Measurements from ENCODE around the gene GAREM1.
"Not testable (repeated sequence)": the region's sequence is repeated elsewhere in the genome, so short reads cannot be mapped to it uniquely, and the experiment has no call there.

Gene GAREM1

DNA sequence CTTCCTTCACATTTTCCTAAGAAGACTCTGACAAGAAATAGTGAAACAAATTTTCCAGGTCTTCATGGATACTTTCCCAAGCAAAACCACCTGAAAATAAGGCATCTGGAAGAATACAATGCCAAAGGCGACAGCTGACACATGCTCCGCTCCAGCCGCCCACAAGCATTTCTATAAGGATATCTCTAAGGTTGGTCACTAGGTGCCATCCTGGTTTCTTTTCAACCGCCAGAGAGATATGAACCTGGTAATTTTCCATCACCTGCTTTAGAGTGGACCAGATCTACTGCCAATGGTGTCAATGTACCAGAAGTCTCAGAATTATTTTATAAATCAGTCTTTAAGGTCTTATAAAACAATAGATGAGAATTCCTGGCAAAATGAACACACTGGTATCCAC is 97.2 kb downstream of the GAREM1 start:
- no peak for DNase-seq
- intact Hi-C loops (cut with DNase I) = no loop called here

GRCh38 chr18:32372381-32373061 is 98.2 kb downstream of the GAREM1 start:
- DNase-seq = no peak
- intact Hi-C loops (cut with DNase I) = no loop called here

DNA sequence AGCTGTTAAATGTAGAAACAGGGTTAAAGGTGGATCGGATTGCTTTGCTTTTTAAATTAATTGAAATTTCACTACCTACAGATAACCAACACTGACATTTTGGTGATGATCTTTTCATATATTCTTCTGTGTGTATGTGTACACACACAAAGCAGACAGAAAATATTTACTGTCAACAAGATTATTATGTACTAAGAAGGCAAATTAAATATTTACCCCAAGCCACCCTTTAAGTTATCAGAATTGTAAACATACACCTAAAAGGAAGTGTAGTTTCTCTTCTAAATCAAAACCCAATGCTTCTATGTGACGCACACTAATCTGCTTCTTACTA is 98.7 kb downstream of the GAREM1 start:
- intact Hi-C loops (cut with DNase I) = no loop called here
- DNase-seq = no peak

GRCh38 chr18:32371384-32371783 is 99.3 kb downstream of the GAREM1 start:
- no peak for DNase-seq
- intact Hi-C loops (cut with DNase I) = no loop called here

GRCh38 chr18:32368991-32369390 is 101.7 kb downstream of the GAREM1 start:
- intact Hi-C loops (cut with DNase I) = no loop called here
- DNase-seq = no peak

DNA sequence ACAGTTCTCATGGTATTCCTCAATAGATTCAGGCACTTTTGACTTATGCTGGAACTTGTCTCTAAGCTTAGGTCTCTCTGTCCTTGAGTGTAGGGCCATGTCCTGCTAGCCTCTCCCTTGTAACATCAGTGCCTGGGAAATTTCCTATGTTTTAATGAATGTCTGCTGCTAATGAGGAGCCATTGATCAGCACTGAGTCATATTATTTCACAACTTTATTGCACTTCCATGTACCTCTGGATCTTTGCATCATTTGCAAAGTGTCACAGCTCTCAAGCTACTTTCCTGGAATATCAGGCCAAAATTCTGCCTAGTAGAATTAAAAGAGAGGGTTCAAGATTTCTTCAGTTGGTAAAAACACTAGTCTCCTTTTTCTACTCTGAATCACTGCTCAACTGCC is 102.5 kb downstream of the GAREM1 start:
- intact Hi-C loops (cut with DNase I) = no loop called here
- DNase-seq = no peak

DNA sequence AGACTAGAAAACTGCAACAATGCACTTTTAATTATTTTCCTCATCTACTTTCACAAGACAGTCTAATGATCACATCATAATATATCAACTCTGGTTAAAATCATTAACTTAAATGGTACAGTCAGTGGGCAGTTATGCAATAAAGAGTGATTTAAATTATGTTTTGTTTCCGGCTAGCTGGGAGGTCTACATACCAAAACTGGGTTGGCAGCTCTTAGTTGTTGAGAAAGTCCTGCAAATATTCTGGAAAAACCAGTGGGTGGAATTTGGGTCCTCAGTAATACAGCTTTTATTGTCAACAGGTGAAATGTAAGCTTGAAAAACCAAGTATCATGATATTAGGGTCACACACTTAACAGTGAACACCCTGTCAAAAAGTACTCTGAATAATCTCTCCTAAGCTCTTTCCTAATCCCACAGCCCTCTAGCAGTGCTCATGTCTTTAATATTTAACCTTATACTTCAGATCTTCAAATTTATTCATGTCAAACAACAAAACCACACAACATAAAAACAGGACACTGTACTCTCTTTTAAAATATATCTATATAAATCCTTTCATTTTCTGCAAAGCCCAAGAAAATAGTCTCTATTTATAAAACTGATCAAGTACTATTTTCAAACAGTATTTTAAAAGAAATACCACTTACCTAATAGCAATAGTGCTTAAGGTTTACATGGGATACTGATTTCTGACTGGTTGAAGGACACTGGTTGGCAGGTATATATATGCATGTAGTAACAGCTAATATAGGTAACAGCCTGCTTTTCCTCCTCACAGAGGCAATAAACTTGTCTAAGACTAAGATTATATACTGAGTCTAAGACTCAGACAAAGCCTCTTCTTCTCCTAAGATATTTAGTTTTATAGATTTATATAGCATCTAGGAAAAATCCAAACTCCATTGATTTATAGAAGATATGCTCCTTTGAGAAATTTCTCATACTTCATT is 103.8 kb downstream of the GAREM1 start:
- intact Hi-C loops (cut with DNase I) = no loop called here

GRCh38 chr18:32362484-32362883 is 108.2 kb downstream of the GAREM1 start:
- no peak for DNase-seq
- intact Hi-C loops (cut with DNase I) = no loop called here

More for the DNA sequence above, 103.8 kb downstream of the GAREM1 start:
- DNase-seq = no peak

DNA sequence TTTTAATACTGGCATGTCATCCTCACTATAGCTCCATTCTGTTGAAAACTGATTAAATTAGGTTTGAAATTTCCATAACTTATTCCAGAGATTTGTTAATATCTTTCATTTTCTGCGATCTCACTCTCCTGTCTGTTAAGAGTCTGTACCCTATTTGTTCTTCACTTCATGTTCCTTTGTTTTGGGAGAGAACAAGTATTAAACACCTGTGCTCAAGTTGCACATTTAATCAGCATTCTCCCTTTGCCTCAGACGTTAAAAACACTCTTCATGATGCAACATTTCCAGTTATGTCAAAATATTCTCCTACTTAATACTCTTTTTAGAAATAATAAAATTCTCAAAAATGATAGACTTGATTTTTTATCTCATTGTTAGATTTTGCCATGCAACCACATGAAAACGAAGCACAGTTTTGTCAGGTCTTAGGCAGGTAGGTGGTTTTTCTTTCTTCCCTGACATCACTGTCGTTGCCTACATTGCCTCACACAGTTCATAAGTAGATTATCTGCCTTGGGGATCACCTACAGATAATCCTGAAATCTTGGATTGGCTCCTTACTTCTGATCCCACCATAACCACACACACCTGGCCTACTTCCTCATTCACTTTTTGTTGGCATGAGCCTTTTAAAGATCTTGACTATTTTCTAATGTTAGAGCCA is 109.9 kb downstream of the GAREM1 start:
- no peak for DNase-seq
- intact Hi-C loops (cut with DNase I) = no loop called here

DNA sequence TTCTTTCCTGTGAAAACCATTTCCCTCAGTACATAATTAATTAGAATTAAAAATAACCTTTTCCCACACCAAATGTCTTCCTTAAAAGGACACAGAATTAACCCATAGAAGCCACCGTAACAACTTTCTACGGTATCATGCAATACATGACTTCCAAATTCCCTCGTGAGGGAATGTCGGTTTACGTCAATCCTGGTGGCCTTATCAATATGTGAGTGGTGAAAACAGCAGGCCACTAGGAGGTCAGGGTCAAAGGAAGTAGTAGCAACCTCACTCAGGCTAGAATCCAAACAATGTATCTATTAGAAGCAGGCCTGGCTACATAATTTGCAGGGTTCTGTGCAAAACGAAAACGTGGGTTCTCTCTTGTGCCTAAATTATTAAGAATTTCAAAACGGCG is 112.2 kb downstream of the GAREM1 start:
- intact Hi-C loops (cut with DNase I) = no loop called here
- DNase-seq = no peak

DNA sequence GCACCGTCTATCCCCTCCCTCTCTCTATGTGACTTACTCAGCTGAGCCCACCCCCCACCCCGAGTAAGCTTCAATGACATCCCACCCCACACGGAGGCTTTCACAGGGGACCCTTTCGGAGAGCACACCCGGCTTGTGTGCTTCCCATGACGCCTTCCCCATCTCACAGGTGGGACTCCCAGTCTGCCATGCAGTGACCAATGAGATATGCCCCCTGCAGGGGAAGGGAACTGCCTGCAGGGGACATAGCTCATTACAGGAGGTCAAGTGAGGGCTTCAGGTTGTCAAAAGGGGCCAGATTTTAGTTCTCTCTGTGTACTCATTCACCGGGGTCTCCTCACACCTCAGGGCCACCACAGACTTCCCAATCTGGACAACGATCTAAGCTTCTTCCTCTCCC is 112.6 kb downstream of the GAREM1 start:
- DNase-seq = no peak
- intact Hi-C loops (cut with DNase I) = no loop called here

GRCh38 chr18:32355896-32356295 is 114.8 kb downstream of the GAREM1 start:
- intact Hi-C loops (cut with DNase I) = no loop called here
- no peak for DNase-seq

- no peak for DNase-seq
- intact Hi-C loops (cut with DNase I) = no loop called here
These were observed 116.2 kb downstream of the GAREM1 start for GRCh38 chr18:32354518-32354917.

DNA sequence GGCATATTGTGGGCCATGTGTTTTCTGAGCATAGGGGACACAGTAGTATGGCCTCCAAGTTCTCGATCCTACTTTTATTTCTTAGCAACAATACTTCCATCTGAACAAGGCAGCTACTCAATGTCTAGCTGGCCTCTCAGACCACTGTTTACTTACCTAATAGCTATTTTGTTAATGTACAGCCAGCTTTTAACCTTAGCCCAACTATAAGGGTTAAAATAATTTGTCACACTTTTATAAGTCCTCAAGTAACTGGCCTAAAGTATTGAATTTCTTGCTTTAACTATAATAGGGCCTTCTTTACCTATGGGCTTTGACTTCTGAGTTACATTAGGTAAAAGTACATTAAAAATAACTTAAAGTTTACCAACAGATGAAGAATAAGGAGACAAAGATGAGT is 117.4 kb downstream of the GAREM1 start:
- intact Hi-C loops (cut with DNase I) = no loop called here
- DNase-seq = no peak

DNA sequence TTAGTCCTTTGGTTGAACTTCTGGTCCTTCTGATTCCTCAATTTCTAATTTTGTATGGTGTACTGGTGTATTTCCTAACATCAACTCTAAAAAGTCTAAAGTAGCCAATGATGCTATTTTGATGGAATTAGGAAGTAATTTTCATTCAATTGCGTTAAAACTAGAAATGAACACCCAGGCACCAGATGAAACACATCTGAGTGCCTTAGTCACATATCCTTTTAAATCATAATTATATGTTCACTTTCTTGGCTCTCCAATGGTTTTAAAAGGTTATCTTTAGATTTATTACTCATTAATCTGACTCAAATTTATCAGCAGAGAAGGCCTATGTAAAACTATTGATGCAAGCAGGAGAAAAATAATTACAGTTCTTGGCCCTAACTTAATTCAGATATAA is 119.7 kb downstream of the GAREM1 start:
- intact Hi-C loops (cut with DNase I) = no loop called here
- no peak for DNase-seq

DNA sequence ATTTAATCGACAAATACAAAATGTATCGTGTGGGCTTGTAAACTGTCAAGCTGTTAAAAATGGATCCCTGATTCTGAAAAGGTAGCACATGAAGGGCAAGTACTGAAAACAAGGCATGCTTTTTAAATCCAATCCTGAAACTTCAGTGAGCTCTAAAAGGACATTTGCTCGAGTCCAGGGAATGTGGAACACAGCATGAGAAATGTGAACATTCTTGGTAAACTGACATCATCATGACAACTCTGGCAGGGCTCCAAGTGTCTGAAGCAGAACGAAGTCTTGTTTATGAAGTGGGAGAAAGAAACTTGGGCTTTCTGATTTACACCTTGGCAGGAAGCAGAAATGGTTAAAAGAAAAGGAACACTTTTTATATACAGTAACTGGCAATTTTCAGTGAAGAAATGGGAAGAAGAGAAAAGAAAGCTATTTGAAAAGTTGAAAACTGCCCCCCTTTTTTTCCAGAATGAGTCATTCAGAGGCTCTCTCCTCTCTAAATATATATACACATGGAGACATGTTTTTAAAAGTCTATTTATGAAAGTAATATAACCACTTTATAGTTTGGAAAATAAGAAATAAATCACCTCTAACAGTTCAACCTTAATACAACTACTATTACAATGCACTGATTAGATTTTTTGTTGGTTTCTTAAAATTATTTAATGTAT is 120.8 kb downstream of the GAREM1 start:
- intact Hi-C loops (cut with DNase I) = no loop called here
- DNase-seq = peak in 5 of 10 donors; percentile 17 to 68 (median 35)

GRCh38 chr18:32346671-32347070 is 124.0 kb downstream of the GAREM1 start:
- intact Hi-C loops (cut with DNase I) = no loop called here
- DNase-seq = peak in 2 of 10 donors; percentile 30 to 32

- no peak for DNase-seq
- intact Hi-C loops (cut with DNase I) = no loop called here
These were observed 127.0 kb downstream of the GAREM1 start for GRCh38 chr18:32343634-32344033.

- intact Hi-C loops (cut with DNase I); DNase-seq: not testable (repeated sequence)
These were observed 129.6 kb downstream of the GAREM1 start for GRCh38 chr18:32341112-32341511.

- no peak for DNase-seq
- intact Hi-C loops (cut with DNase I) = no loop called here
These were observed 131.6 kb downstream of the GAREM1 start for GRCh38 chr18:32339045-32339444.

- intact Hi-C loops (cut with DNase I) = no loop called here
- peak in 1 of 10 donors; percentile 62 for DNase-seq
These were observed 132.9 kb downstream of the GAREM1 start for GRCh38 chr18:32337821-32338220.
